Measurements from ENCODE around the gene WWOX. TPM values are rescaled to one million over a fixed set of nuclear protein-coding genes. Genes with fewer than 3 reads are reported as not detected.

WWOX gene
- total RNA-seq, 1 experiment from 2014 or later = 15.6 TPM

DNA sequence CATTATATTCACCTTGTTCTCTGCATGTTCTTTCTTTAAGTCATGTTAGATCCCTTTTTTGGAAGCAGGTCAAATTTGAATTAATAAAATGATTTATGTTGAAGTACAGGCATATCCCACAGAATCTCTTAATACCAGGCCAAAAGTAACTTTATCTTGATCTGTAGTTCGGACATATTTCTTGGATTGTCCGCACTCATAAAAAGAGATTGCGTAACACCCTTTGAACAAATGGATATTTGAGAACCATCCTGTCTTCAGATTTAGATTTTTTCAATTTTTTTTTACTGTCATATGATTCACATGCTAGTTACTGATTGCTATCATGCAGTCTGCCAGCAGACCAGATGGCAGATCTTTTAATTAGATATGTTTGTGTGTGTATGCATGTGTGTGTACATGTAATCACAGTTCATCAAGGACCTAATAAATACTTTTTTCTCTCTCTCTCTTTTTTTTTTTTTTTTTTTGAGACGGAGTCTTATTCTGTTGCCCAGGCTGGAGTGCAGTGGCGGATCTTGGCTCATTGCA lies 352.6 kb downstream of the WWOX start:
- H2BK20ac ChIP-seq (ENCODE audit: low read depth, low read length, poor library complexity, severe bottlenecking) = no peak overlapping the region
- no peak overlapping the region for H2BK12ac ChIP-seq (ENCODE audit: insufficient read length, low read depth, low read length)
- no peaks in the 10 kb centered on the region for H3K27me3 Mint-ChIP-seq (ENCODE audit: low read depth)
- no peak overlapping the region for H3K4me3 Mint-ChIP-seq
- no peak overlapping the region for H2AK5ac ChIP-seq (ENCODE audit: insufficient read length, low read length)
- H2BK120ac ChIP-seq (ENCODE audit: low read depth, low read length, poor library complexity, severe bottlenecking) = no peak overlapping the region
- TF ChIP-seq, protein P1, sequence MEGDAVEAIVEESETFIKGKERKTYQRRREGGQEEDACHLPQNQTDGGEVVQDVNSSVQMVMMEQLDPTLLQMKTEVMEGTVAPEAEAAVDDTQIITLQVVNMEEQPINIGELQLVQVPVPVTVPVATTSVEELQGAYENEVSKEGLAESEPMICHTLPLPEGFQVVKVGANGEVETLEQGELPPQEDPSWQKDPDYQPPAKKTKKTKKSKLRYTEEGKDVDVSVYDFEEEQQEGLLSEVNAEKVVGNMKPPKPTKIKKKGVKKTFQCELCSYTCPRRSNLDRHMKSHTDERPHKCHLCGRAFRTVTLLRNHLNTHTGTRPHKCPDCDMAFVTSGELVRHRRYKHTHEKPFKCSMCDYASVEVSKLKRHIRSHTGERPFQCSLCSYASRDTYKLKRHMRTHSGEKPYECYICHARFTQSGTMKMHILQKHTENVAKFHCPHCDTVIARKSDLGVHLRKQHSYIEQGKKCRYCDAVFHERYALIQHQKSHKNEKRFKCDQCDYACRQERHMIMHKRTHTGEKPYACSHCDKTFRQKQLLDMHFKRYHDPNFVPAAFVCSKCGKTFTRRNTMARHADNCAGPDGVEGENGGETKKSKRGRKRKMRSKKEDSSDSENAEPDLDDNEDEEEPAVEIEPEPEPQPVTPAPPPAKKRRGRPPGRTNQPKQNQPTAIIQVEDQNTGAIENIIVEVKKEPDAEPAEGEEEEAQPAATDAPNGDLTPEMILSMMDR (conservative IDR thresholded peaks at IDR 0.05) = no peak
- no CpG with 5 or more reads among the region's 5 CpGs for WGBS (ENCODE audit: extremely low coverage, insufficient read length, low lambda C conversion rate)
- no peak overlapping the region for H3K27ac ChIP-seq (ENCODE audit: insufficient read length, low read depth, low read length)
- H3K18ac ChIP-seq (ENCODE audit: insufficient read length, low read depth, low read length) = no peak overlapping the region
- no peak for DNase-seq
- H2BK5ac ChIP-seq (ENCODE audit: insufficient read length, low read length) = no peak overlapping the region
- peaks cover 5% of the 10 kb centered on the region; the same call in 1 of the 2 replicates for H3K4me1 ChIP-seq (ENCODE audit: insufficient read depth, low read length)
- no peak overlapping the region for H3T11ph ChIP-seq (ENCODE audit: low read length)
- no peaks in the 10 kb centered on the region for H3K23me2 ChIP-seq (ENCODE audit: insufficient read length, low read depth, low read length, poor library complexity, severe bottlenecking)
- H3K9me3 ChIP-seq (ENCODE audit: control insufficient read depth, low read depth, low read length) = no peaks in the 10 kb centered on the region
- H3K79me1 ChIP-seq (ENCODE audit: insufficient read depth, low read depth, low read length, poor library complexity, severe bottlenecking) = no peaks in the 10 kb centered on the region
- no peak overlapping the region for H4K8ac ChIP-seq (replicated peaks; ENCODE audit: insufficient read length, low read depth, low read length)
- H3K27ac Mint-ChIP-seq = no peak overlapping the region
- no peak overlapping the region for H3K9ac ChIP-seq (ENCODE audit: extremely low read depth, insufficient read length, low read length)
- H3K14ac ChIP-seq (ENCODE audit: insufficient read depth, low read length) = no peak overlapping the region
- no peaks in the 10 kb centered on the region for H3K36me3 Mint-ChIP-seq (ENCODE audit: insufficient read depth in 1 of 3, low read depth in 3 of 3)
- no peak overlapping the region for H3K23ac ChIP-seq (ENCODE audit: insufficient read length, low read depth, low read length)
- no peak overlapping the region for H4K5ac ChIP-seq (ENCODE audit: insufficient read length, low read depth, low read length)
- no peak overlapping the region for H2AFZ ChIP-seq (ENCODE audit: low read length)
- no peaks in the 10 kb centered on the region for H3K9me3 Mint-ChIP-seq
- no peaks in the 10 kb centered on the region for H4K20me1 ChIP-seq (ENCODE audit: control insufficient read depth, insufficient read depth, insufficient read length)
- H3K4me2 ChIP-seq (ENCODE audit: insufficient read depth, insufficient read length, low read length) = no peak overlapping the region
- H2BK15ac ChIP-seq (ENCODE audit: low read depth, low read length) = no peak overlapping the region
- H3K4ac ChIP-seq (ENCODE audit: low read depth, low read length) = no peak overlapping the region
- H3K27me3 ChIP-seq (ENCODE audit: insufficient read depth, low read length) = no peaks in the 10 kb centered on the region
- no peaks in the 10 kb centered on the region for H3K79me2 ChIP-seq (ENCODE audit: insufficient read depth, low read length)
- no peak overlapping the region for H3K56ac ChIP-seq (ENCODE audit: insufficient read length, low read depth, low read length)
- peaks cover 22 to 45% of the 10 kb centered on the region in 2 experiments for H3K4me1 Mint-ChIP-seq
- no peak overlapping the region for H4K91ac ChIP-seq (ENCODE audit: insufficient read length, low read depth, low read length)
